Right cardiac atrium (tissue), 5 donors: ENCODE measurements around the gene QKI. TPM values are rescaled to one million over a fixed set of nuclear protein-coding genes. Genes with fewer than 3 reads are reported as not detected.

Experiments
- ATAC-seq, 2 donors: fragments of 200-7000 bp; cut with Tn5 transposase; one replicate each; pipeline versions ENCODE4 v1.8.0 to v1.9.1; 2020; ENCODE audit warnings: moderate library complexity in 2 of 2, mild to moderate bottlenecking in 1 of 2
- DNase-seq, 3 donors: peaks; one replicate each; pipeline ENCODE4 v3.0.0-alpha.2; 2020
- H3K27ac ChIP-seq: one replicate; pipeline ENCODE4 v1.5.1; 2013; ENCODE audit warnings: mild to moderate bottlenecking, low read length, control low read depth, moderate library complexity
- H3K27me3 ChIP-seq: one replicate; pipeline ENCODE4 v1.6.1; 2013; ENCODE audit not compliant: control insufficient read depth, insufficient read depth
- H3K4me1 ChIP-seq: one replicate; pipeline ENCODE4 v1.6.1; 2013; ENCODE audit warnings: low read length; ENCODE audit not compliant: control insufficient read depth, insufficient read depth
- H3K4me3 ChIP-seq: one replicate; pipeline ENCODE4 v1.5.1; 2013; ENCODE audit warnings: low read length, control low read depth
- H3K9me3 ChIP-seq: one replicate; pipeline ENCODE4 v1.6.1; 2013; ENCODE audit warnings: low read length; ENCODE audit not compliant: control insufficient read depth
- WGBS: extraction: QIAGEN DNeasy Blood & Tissue Kit; methylation state at CpG from one replicate; pipeline ENCODE4 v1.1.7; 2013; 5-methylcytosine and 5-hydroxymethylcytosine counted together
- intact Hi-C, 4 donors: fragments of 100-400 bp; cut with DNase I; formaldehyde crosslinking; loops; one replicate each; pipeline versions ENCODE4 v1.11.0 to v1.14.0; 2022 to 2023
- polyA plus RNA-seq: library from polyadenylated mRNA; stranded (reverse); fragments of 200-250 nt; gene quantifications from one replicate; pipeline ENCODE4 v1.2.3, GENCODE V29; 2013
- total RNA-seq, 4 donors: library from RNA; stranded (reverse); fragmentation: NEBNext Ultra II Directional; extraction: Animal tissue kit (Norgen Biotek cat#: 25700); gene quantifications; one replicate each; pipeline ENCODE4 v1.2.1, GENCODE V29; 2021
- donor health status: healthy with polysubstance abuse.
- donor health status: DM: no; HTN: yes; CAD: no.
- donor health status: DM: no; HTN: no; CAD: no.
- donor health status: DM: no; HTN: yes; CAD: no; lungs with severe emphysema.
- donor health status: DM: yes; HTN: yes; CAD: no.

QKI gene
- total and polyA plus RNA-seq, 5 donors = 100 to 415 (median 373) TPM

DNA sequence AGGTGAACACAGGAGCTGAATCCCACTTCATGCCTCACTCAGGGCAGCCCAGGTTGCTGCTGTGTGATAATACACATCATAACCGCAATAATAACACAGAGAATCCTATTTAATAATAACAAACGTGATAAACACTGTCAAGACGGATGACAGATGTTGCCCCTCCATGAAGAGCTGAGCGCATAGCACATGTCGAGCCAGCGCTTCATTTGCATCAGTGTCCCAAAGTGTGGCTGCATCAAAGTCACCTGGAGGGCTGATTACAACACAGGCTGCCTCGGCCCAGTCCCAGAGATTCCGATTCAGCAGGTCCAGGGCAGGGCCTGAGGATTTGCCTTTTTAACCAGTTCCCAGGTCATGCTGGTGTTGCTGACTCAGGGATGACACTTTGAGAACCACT lies 198.5 kb downstream of the QKI start:
- DNase-seq = no peak
- intact Hi-C loops = no loop called here
- no peak overlapping the region for H3K4me3 ChIP-seq
- no peaks in the 10 kb centered on the region for H3K27me3 ChIP-seq
- no peak overlapping the region for H3K27ac ChIP-seq
- WGBS = 79% methylated on average over 8 of the region's 8 CpGs
- H3K4me1 ChIP-seq = no peaks in the 10 kb centered on the region
- H3K9me3 ChIP-seq = no peaks in the 10 kb centered on the region
- no peak for ATAC-seq

DNA sequence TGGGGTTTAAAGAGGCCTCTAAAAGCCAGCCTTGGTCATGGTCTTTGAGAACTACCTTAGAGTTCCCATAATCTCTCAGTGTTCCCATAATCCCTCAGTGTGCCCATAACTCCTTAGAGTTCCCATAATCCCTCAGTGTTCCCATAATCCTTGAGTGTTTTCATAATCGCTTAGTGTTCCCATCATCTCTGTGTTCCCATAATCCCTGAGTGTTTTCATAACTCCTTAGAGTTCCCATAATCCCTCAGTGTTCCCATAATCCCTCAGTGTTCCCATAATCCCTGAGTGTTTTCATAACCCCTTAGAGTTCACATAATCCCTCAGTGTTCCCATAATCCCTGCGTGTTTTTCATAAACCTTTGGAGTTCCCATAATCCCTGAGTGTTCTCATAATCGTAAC lies 199.2 kb downstream of the QKI start:
- ATAC-seq (no peak), DNase-seq (no peak)
- intact Hi-C loops = no loop called here
- 95% methylated on average over 3 of the region's 3 CpGs for WGBS
- no peaks in the 10 kb centered on the region for H3K9me3 ChIP-seq
- no peaks in the 10 kb centered on the region for H3K27me3 ChIP-seq
- no peak overlapping the region for H3K4me3 ChIP-seq
- H3K4me1 ChIP-seq = no peaks in the 10 kb centered on the region
- no peak overlapping the region for H3K27ac ChIP-seq

DNA sequence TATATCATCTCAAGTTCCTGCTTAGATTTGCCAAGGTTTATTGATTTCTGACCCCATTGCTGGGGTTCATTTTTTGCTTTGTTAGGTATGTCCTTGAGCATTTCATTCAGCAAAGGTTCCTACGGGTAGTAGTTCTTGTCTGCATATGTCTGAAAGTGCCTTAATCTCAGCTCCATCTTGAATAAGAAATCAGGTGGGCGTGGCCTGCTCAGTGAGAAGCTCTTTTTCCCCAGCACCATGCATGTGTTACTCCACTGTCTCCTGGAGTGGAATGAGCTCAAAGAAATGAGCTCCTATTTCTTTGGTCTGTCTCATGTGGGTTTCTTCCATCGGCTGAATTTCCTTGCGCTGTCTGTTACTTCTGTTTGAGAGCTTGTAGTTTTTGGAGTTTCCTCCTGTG lies 201.9 kb downstream of the QKI start:
- no peaks in the 10 kb centered on the region for H3K4me1 ChIP-seq
- no peaks in the 10 kb centered on the region for H3K9me3 ChIP-seq
- no peak overlapping the region for H3K27ac ChIP-seq
- ATAC-seq (no peak), DNase-seq (no peak)
- 93% methylated on average over 4 of the region's 4 CpGs for WGBS
- intact Hi-C loops = no loop called here
- no peak overlapping the region for H3K4me3 ChIP-seq
- no peaks in the 10 kb centered on the region for H3K27me3 ChIP-seq

DNA sequence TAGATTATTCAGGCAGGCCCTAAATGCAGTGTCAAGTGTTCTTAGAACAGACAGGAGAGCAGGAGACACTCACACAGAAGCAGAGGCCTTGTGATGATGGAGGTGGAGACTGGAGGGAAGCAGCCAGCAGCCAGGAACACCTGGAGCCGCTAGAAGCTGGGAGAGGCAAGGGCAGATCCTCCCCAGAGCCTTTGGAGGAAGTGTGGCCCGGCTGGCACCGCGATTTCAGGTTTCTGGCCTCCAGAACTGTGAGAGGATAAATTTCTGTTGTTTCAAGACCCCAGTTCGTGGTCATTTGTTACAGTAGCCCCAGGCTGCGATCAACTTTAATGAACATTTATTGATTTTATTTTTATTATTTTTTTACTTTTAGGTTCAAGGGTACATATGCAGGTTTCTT lies 203.0 kb downstream of the QKI start:
- DNase-seq (no peak), ATAC-seq (no peak)
- no peaks in the 10 kb centered on the region for H3K9me3 ChIP-seq
- H3K4me3 ChIP-seq = no peak overlapping the region
- intact Hi-C loops = no loop called here
- H3K27me3 ChIP-seq = no peaks in the 10 kb centered on the region
- 94% methylated on average over 6 of the region's 6 CpGs for WGBS
- no peaks in the 10 kb centered on the region for H3K4me1 ChIP-seq
- no peak overlapping the region for H3K27ac ChIP-seq

DNA sequence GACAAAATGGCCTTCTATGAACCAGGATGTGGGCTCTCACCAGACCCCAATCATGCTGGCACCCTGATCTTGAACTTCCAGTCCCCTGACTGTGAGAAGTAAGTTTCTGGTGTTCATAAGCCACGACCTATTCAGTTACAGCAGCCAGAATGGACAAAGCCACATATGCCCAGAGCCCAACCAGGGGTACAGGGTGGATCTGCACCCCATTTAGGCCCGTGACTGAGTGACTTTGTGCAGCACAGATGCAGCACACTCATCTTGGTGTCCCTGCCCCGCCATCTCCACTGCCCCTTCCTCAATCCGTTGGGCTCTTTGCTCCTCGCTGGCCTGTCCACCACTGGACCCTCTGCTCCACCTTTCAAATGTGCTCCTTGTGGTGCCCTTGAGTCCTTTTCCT lies 205.6 kb downstream of the QKI start:
- no peak overlapping the region for H3K27ac ChIP-seq
- H3K9me3 ChIP-seq = no peaks in the 10 kb centered on the region
- H3K27me3 ChIP-seq = no peaks in the 10 kb centered on the region
- intact Hi-C loops = no loop called here
- WGBS = 97% methylated on average over 5 of the region's 5 CpGs
- ATAC-seq = no peak
- DNase-seq = no peak
- no peaks in the 10 kb centered on the region for H3K4me1 ChIP-seq
- no peak overlapping the region for H3K4me3 ChIP-seq

DNA sequence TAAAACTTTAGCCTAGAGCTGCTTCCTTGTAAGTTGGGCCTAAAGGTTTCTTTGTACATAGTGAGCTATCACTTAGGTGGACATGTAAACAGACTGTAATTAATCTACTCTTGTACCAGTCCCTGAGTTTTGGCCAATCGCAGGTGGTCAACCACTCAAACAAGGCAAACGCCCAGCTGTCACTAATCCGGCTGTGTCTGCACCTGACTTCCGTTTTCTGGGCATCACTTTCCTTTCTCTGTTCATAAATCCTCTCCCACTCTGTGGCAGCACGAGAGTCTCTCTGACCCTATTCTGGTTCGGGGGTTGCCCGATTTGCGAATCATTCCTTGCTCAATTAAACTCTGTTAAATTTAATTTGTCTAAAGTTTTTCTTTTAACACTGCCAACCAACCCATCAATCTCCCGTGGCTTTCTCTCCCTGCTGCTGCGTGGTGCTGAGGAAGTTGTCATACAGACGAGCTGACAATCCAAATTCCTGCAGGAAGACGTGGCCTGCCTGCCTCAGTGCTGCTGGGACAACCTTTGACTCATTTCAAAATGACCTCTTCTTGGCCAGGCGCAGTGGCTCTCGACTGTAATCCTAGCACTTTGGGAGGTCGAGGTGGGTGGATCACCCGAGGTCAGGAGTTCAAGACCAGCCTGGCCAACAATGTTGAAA lies 206.3 kb downstream of the QKI start:
- Histone ChIP-seq H3K27me3 (no peaks in the 10 kb centered on the region), H3K4me3 (no peak overlapping the region), H3K4me1 (no peaks in the 10 kb centered on the region), H3K27ac (no peak overlapping the region), H3K9me3 (no peaks in the 10 kb centered on the region)
- DNase-seq (no peak), ATAC-seq (no peak)
- intact Hi-C loops = no loop called here
- WGBS = 88% methylated on average over 16 of the region's 16 CpGs

DNA sequence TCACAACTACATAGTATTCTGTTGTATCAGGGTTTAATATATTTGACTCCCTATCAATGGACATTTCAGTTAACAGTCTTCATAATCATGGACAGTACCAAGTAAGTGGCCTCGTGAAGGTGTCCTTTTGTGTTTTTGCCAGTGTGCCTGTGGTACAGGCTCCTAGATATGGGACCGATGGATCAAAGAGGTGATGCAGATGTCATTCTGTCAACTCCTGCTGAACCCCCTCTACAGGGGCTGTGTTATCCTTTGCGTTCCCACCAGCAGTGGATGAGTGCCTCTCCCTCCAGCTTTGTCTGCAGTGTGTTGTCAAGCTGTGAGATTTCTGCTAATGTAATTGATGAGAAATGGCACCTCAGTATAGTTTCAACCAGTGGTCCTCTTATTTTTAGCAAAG lies 210.7 kb downstream of the QKI start:
- no peak for ATAC-seq
- H3K4me1 ChIP-seq = no peaks in the 10 kb centered on the region
- intact Hi-C loops = no loop called here
- no peak overlapping the region for H3K4me3 ChIP-seq
- H3K9me3 ChIP-seq = peaks cover 2% of the 10 kb centered on the region
- no peak for DNase-seq
- 74% methylated on average over 3 of the region's 3 CpGs for WGBS
- no peak overlapping the region for H3K27ac ChIP-seq
- H3K27me3 ChIP-seq = no peaks in the 10 kb centered on the region

DNA sequence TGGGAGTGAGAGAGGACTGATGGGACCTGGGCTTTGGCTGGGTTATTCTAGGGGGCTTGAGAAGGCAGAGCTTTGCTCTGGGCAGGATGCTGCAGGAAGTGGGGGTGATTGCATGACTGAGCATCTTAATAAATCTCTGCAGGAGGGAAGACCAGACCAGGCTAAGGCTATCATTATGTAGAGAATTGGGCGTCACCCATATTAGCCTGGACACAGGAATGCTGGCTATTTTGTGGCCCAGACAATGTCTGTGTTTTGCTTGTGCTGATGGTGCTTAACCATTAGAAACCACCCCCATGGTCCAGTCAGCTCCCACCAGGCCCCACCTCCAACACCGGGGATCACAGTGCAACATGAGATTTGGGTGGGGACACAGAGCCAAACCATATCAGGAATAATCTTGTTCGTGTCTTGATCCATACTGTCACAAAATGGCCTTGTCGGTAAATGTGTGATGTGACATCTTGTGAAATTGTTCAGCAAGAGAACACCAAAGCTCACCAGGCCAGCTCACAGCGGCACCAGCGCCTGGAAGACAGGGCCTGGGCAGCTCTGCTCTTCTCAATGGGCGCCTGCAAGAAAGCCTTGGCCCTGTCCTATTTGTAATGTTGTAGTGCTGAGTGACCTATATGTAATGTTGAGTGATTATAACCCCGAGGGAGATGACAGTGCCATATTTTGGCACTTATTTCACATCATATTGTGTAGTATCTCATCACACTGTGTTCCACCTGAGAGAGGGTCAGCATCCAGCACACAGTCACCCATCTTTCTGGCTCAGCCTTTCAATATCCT lies 211.8 kb downstream of the QKI start:
- WGBS = 93% methylated on average over 8 of the region's 8 CpGs
- H3K4me3 ChIP-seq = no peak overlapping the region
- H3K27me3 ChIP-seq = no peaks in the 10 kb centered on the region
- no peaks in the 10 kb centered on the region for H3K4me1 ChIP-seq
- intact Hi-C loops = no loop called here
- DNase-seq (no peak), ATAC-seq (no peak)
- peaks cover 2% of the 10 kb centered on the region for H3K9me3 ChIP-seq
- H3K27ac ChIP-seq = no peak overlapping the region

DNA sequence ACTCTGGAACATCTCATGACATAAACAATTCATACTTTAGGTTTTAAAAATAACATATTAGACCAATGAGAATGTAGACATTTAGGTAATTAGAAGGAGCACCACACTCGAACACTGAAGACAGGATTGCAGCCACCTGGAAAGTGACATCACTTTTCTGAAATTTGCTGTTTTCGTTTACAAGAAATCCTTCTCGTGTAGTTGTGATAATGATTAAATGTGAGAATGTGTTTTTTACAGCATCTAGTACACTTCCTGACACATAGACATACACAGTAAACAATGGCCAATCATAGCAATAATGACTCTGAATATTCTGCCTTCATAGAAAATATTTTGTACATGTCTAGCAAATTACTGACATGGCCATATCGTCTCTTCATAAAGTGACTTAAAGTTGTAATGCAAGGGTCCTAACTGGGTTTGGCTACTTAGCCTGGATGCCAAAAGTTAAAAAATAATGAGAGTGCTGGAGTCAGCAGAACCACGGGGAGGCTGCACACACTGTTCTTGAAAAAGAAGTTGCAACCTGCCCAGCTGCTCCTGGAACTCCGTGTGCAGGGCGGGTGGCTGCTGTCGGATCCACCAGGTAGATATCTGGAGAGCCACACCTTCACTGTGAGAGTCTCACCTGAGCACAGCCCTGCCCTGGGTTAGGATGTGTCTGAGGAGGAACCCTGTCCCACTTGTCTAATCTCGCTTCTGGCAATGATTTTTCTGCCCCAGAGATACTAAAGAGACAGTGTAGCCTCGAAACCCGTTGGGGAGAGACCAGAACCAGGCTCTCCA lies 212.9 kb downstream of the QKI start:
- intact Hi-C loops = no loop called here
- Histone ChIP-seq H3K4me3 (no peak overlapping the region), H3K4me1 (no peaks in the 10 kb centered on the region), H3K27ac (no peak overlapping the region), H3K9me3 (peaks cover 2% of the 10 kb centered on the region), H3K27me3 (no peaks in the 10 kb centered on the region)
- WGBS = 75% methylated on average over 11 of the region's 11 CpGs
- no peak for DNase-seq
- ATAC-seq = no peak
